ENCODE results near the gene PDK2. TPM values are rescaled to one million over a fixed set of nuclear protein-coding genes. Genes with fewer than 3 reads are reported as not detected.

Gene PDK2
- total RNA-seq, 2 experiments from 2014 or later, result 9.8 to 16.2 TPM

DNA sequence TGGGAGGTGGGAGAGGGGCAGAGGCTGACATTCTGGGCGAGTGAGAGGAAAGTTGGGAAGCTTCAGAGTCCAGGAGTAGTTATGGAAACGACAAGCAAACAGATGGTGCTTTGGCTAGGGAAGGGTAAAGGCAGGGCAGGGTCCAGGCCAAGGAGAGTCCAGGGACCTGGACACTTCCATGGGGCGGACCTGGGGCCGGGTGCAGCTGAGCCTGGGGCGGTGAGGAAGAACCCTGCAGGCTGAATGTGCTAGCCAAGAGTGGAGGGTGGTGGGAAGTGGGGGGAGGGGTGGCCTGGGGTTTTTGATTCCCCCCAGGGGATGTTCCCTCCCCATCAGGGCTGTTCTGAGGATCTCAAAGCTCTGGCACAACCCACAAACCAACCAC, 52.7 kb downstream of the PDK2 start:
- peak overlapping the region; percentile 90 for H3K4me3 Mint-ChIP-seq
- H3K9me3 Mint-ChIP-seq (ENCODE audit: low read depth), result no peaks in the 10 kb centered on the region
- ChIA-PET POLR2A (interaction anchor here (1.0 kb wide), 2 partner anchors 9 to 14 kb away, joined by 3 to 4 read pairs; no protein-coding TSS in a partner anchor), CTCF (interaction anchor here (0.6 to 2.3 kb wide), 8 partner anchors 8 to 140 kb away, joined by 3 to 13 read pairs (median 6); partner anchors contain the start of gene PDK2)
- peak overlapping the region; percentile 93 for H3K27ac Mint-ChIP-seq
- peaks cover 37% of the 10 kb centered on the region for H3K36me3 Mint-ChIP-seq (ENCODE audit: low read depth)
- H3K27me3 Mint-ChIP-seq, result no peaks in the 10 kb centered on the region
- peak; percentile 57 for DNase-seq
- no peak for ATAC-seq
- intact Hi-C loops (cut with DNase I, micrococcal nuclease), result loop anchor here in 1 of 2 experiments (1.0 kb wide), 1 partner anchor 8 kb away; no protein-coding TSS in a partner anchor
- peaks cover 56% of the 10 kb centered on the region for H3K4me1 Mint-ChIP-seq

DNA sequence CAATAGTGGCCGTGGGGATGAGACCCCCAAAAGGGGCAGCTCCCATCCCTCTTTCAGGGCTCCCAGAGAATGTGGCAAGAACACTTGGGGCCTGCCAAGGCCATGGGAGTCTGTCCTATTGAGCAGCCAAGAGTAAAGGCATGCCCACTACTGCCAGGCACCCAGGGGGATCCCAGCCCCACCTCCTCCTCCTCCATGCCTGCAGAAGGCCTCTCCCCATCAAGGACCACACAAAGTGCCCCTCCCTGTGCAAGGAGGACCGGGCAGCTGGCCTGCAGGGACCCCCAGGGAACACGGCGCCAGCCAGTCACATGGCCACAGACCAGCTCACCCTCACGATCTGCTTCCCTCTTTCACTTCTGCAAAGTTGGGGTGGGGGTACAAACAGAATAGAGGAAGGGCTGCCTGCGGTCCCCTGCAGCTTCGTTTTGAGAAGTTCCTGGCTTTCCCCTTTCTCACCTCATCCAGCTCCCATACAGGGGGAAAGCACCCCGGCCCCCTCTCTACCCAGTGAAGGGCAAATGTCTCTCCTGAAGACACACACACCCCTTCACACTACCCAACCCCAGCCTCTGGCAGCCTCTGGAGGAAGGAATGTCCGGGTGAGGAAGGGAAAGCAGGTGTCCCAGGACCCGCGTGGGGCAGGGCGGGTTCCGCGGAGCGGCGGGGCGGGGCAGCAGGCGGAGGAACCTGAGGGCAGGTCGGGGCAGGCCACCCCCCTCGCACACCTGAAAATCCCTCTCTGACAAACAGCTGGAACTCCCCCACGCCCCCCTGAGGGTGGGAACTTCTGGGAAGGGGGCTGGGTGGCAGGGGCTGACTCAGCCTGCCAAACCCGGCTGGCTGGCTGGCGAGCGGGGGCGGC, 53.3 kb downstream of the PDK2 start:
- H3K27me3 Mint-ChIP-seq, result no peaks in the 10 kb centered on the region
- peaks cover 52% of the 10 kb centered on the region for H3K4me1 Mint-ChIP-seq
- DNase-seq (peak; percentile 91), ATAC-seq (peak; percentile 28)
- intact Hi-C loops (cut with DNase I, micrococcal nuclease), result loop anchor here (1.0 kb wide), 2 partner anchors 8 to 198 kb away; partner anchors contain the start of gene XYLT2 (in 1 of the 2)
- peak overlapping the region; percentile 90 for H3K4me3 Mint-ChIP-seq
- peak overlapping the region; percentile 93 for H3K27ac Mint-ChIP-seq
- H3K9me3 Mint-ChIP-seq (ENCODE audit: low read depth), result no peaks in the 10 kb centered on the region
- H3K36me3 Mint-ChIP-seq (ENCODE audit: low read depth), result peaks cover 33% of the 10 kb centered on the region
- CTCF ChIA-PET, result interaction anchor here (0.6 to 2.3 kb wide), 9 partner anchors 9 to 141 kb away, joined by 3 to 13 read pairs (median 6); partner anchors contain the start of gene PDK2
- POLR2A ChIA-PET, result interaction anchor here (1.0 kb wide), 2 partner anchors 9 to 14 kb away, joined by 3 to 4 read pairs; no protein-coding TSS in a partner anchor

- no peaks in the 10 kb centered on the region for H3K27me3 Mint-ChIP-seq
- intact Hi-C loops (cut with DNase I, micrococcal nuclease), result loop anchor here in 1 of 2 experiments (1.0 kb wide), 1 partner anchor 197 kb away; the partner anchor contains the start of gene XYLT2
- ATAC-seq (no peak), DNase-seq (no peak)
- H3K4me1 Mint-ChIP-seq, result peaks cover 46% of the 10 kb centered on the region
- CTCF ChIA-PET, result interaction anchor here (0.9 to 2.3 kb wide), 7 partner anchors 9 to 55 kb away, joined by 3 to 13 read pairs (median 7); no protein-coding TSS in a partner anchor
- no peaks in the 10 kb centered on the region for H3K9me3 Mint-ChIP-seq (ENCODE audit: low read depth)
- peak overlapping the region; percentile 90 for H3K4me3 Mint-ChIP-seq
- peaks cover 27% of the 10 kb centered on the region for H3K36me3 Mint-ChIP-seq (ENCODE audit: low read depth)
- H3K27ac Mint-ChIP-seq, result peak overlapping the region; percentile 81
- POLR2A ChIA-PET, result interaction anchor here (0.5 kb wide), 1 partner anchor 91 kb away, joined by 6 read pairs; no protein-coding TSS in a partner anchor
Measured at GRCh38 chr17:50149091-50149416, 53.9 kb downstream of the PDK2 start.

DNA sequence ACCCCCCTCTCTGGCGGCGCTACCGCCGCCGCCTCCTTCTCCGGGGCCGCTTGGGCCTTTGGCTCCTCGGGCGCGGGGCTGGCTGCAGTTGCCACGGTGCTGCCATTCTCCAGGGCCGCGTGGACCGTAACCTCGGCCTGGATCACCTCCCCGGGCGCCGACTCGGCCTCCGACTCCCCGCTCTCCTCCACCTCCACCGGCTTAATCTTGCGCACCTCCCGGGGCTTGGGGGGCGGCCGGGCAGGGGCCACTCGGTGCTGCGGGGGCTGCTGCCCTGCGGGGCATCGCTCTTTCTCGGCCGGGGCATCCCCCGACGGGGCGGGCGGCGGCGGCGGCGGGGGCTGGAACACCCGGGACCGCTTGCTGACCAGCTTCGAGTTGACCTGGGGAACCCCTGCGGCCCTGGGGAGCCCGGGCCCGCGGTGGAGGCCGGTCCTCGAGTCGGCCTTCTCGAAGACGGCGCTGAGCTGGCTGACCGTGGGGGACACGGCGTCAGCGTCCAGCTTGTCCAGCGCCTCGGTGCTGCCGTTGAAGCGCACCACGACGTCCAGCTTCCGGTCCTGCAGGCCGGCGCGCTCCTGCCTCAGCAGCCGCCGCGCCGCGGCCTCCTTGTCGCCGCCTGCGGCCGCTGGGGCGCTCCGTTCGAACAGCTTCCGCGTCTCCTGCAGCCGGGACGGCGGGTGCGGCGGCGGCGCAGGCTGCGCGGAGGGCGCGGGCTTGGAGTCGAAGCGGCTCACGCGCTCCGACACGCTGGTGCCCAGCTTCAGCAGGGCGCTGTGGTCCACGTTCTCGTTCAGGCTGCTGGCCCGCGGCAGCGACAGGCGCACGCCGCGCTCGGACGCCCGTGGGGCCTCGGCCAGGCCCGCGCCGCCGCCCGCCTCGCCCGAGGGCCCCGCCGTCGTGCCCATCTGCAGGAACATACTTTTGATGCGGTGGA, 54.5 kb downstream of the PDK2 start:
- DNase-seq, result peak; percentile 75
- no peak for ATAC-seq
- intact Hi-C loops (cut with DNase I, micrococcal nuclease), result loop anchor here in 1 of 2 experiments (1.0 to 5.0 kb wide), 5 partner anchors 197 to 717 kb away; partner anchors contain the start of genes EME1, LUC7L3, MRPL27 and SPOP
- POLR2A ChIA-PET, result interaction anchor here (0.5 kb wide), 1 partner anchor 90 kb away, joined by 6 read pairs; no protein-coding TSS in a partner anchor
- peaks cover 46% of the 10 kb centered on the region for H3K4me1 Mint-ChIP-seq
- H3K27me3 Mint-ChIP-seq, result no peaks in the 10 kb centered on the region
- peak overlapping the region; percentile 81 for H3K27ac Mint-ChIP-seq
- CTCF ChIA-PET, result interaction anchor here (0.7 to 2.3 kb wide), 9 partner anchors 10 to 271 kb away, joined by 3 to 13 read pairs (median 5); partner anchors contain the start of gene TMEM92
- H3K4me3 Mint-ChIP-seq, result peak overlapping the region; percentile 90
- H3K36me3 Mint-ChIP-seq (ENCODE audit: low read depth), result peaks cover 21% of the 10 kb centered on the region
- no peaks in the 10 kb centered on the region for H3K9me3 Mint-ChIP-seq (ENCODE audit: low read depth)

GRCh38 chr17:50150354-50151040, 55.3 kb downstream of the PDK2 start, which contains the start of gene PPP1R9B:
PPP1R9B (minus strand) TSS chr17:50150677; CDS start chr17:50150513, 164 bp downstream.
- ATAC-seq (peak; percentile 2), DNase-seq (no peak)
- POLR2A ChIA-PET, result no interaction called here
- Mint-ChIP-seq H3K27ac (peak within 1 kb of the TSS; percentile 96), H3K27me3 (no peaks in the 10 kb centered on the region), H3K4me3 (peak within 1 kb of the TSS; percentile 90), H3K36me3 (ENCODE audit: low read depth) (peaks cover 18% of the 10 kb centered on the region), H3K9me3 (ENCODE audit: low read depth) (no peaks in the 10 kb centered on the region), H3K4me1 (peaks cover 46% of the 10 kb centered on the region)
- intact Hi-C loops (cut with DNase I, micrococcal nuclease), result loop anchor here (1.0 to 5.0 kb wide), 7 partner anchors 11 to 958 kb away; partner anchors contain the start of genes EME1 (in 1 of the 2), LUC7L3 (in 1 of the 2), MRPL27 (in 1 of the 2) and PDK2 (in 1 of the 2)
- CTCF ChIA-PET, result interaction anchor here (0.7 to 2.9 kb wide), 6 partner anchors 11 to 270 kb away, joined by 3 to 50 read pairs (median 7); partner anchors contain the start of gene TMEM92

DNA sequence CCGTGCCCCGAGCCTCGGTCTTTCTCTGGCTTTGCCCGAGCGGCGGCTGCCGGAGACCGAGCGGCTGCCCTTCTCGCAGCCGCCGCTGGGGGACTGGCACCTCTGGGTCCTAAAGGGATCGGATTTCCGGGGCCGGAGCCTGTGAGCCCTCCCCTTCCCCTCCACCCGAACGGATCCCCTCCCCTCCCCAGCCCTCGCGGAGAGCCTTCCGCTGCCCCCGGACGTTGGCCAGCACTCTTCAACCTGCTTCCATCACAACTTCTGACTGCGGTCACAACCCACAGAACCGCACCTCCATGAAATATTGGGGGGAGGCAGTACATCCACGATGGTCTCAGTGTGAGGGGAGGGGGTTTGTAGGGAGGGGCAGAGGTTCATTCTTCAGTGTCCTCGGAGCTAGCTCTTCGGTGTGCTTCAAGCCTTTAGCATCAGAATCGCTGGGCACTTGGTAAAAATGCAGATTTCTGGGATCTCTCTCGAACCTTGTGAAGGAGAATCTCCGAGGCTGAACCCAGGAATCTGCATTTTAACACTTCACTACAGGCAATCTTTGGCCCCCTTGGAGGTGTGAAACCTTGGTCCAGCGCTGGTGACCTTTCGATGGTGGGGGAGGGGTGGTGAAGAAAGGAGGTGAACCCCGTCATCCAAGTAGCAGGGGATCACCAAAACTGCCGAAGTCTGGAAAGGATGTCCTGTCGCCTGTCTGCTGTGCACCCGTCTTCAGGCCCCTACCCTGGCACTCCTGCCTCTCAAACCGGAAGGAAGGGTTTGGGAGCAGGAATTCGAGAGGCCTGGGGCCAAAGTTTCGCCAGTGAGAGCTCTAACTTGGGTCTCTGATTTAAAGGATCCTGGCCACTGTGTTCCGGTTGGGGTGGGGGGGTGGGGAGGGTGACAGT, 56.1 kb downstream of the PDK2 start:
- Mint-ChIP-seq H3K27ac (peak overlapping the region; percentile 96), H3K27me3 (no peaks in the 10 kb centered on the region), H3K4me3 (peak overlapping the region; percentile 90), H3K4me1 (peaks cover 40% of the 10 kb centered on the region), H3K9me3 (ENCODE audit: low read depth) (no peaks in the 10 kb centered on the region), H3K36me3 (ENCODE audit: low read depth) (peaks cover 18% of the 10 kb centered on the region)
- DNase-seq (peak; percentile 95), ATAC-seq (peak; percentile 66)
- CTCF ChIA-PET, result interaction anchor here (1.1 to 2.9 kb wide), 7 partner anchors 10 to 84 kb away, joined by 3 to 50 read pairs (median 9); no protein-coding TSS in a partner anchor
- POLR2A ChIA-PET, result interaction anchor here (0.7 kb wide), 1 partner anchor 13 kb away, joined by 3 read pairs; no protein-coding TSS in a partner anchor
- intact Hi-C loops (cut with DNase I, micrococcal nuclease), result loop anchor here (1.0 to 5.0 kb wide), 7 partner anchors 10 to 959 kb away; partner anchors contain the start of genes EME1 (in 1 of the 2), LUC7L3 (in 1 of the 2), MRPL27 (in 1 of the 2) and PDK2 (in 1 of the 2)

GRCh38 chr17:50151937-50152547, 56.9 kb downstream of the PDK2 start:
- DNase-seq, result peak; percentile 72
- peak overlapping the region; percentile 90 for H3K4me3 Mint-ChIP-seq
- peaks cover 15% of the 10 kb centered on the region for H3K36me3 Mint-ChIP-seq (ENCODE audit: low read depth)
- H3K27me3 Mint-ChIP-seq, result no peaks in the 10 kb centered on the region
- H3K4me1 Mint-ChIP-seq, result peaks cover 33% of the 10 kb centered on the region
- no peaks in the 10 kb centered on the region for H3K9me3 Mint-ChIP-seq (ENCODE audit: low read depth)
- CTCF ChIA-PET, result interaction anchor here (0.6 to 2.9 kb wide), 11 partner anchors 9 to 84 kb away, joined by 3 to 50 read pairs (median 4); no protein-coding TSS in a partner anchor
- intact Hi-C loops (cut with DNase I, micrococcal nuclease), result loop anchor here (1.0 to 5.0 kb wide), 7 partner anchors 9 to 960 kb away; partner anchors contain the start of genes PDK2 (in 2 of the 2), EME1 (in 1 of the 2), LUC7L3 (in 1 of the 2) and MRPL27 (in 1 of the 2)
- POLR2A ChIA-PET, result interaction anchor here (0.6 to 0.7 kb wide), 2 partner anchors 12 to 364 kb away, joined by 3 read pairs; no protein-coding TSS in a partner anchor
- ATAC-seq, result peak; percentile 23
- peak overlapping the region; percentile 96 for H3K27ac Mint-ChIP-seq

GRCh38 chr17:50152736-50153135, 57.6 kb downstream of the PDK2 start:
- no peaks in the 10 kb centered on the region for H3K9me3 Mint-ChIP-seq (ENCODE audit: low read depth)
- peaks cover 11% of the 10 kb centered on the region for H3K36me3 Mint-ChIP-seq (ENCODE audit: low read depth)
- ATAC-seq (no peak), DNase-seq (no peak)
- ChIA-PET CTCF (interaction anchor here (0.8 to 2.9 kb wide), 10 partner anchors 9 to 85 kb away, joined by 3 to 50 read pairs (median 4); no protein-coding TSS in a partner anchor), POLR2A (no interaction called here)
- intact Hi-C loops (cut with DNase I, micrococcal nuclease), result loop anchor here (1.0 to 5.0 kb wide), 2 partner anchors 57 to 475 kb away; partner anchors contain the start of genes PDK2 (in 1 of the 2) and SPOP (in 1 of the 2)
- H3K27ac Mint-ChIP-seq, result peak overlapping the region; percentile 96
- no peak overlapping the region for H3K4me3 Mint-ChIP-seq
- no peaks in the 10 kb centered on the region for H3K27me3 Mint-ChIP-seq
- peaks cover 27% of the 10 kb centered on the region for H3K4me1 Mint-ChIP-seq
